ENCODE data around the gene CDH2.

CDH2 gene

DNA sequence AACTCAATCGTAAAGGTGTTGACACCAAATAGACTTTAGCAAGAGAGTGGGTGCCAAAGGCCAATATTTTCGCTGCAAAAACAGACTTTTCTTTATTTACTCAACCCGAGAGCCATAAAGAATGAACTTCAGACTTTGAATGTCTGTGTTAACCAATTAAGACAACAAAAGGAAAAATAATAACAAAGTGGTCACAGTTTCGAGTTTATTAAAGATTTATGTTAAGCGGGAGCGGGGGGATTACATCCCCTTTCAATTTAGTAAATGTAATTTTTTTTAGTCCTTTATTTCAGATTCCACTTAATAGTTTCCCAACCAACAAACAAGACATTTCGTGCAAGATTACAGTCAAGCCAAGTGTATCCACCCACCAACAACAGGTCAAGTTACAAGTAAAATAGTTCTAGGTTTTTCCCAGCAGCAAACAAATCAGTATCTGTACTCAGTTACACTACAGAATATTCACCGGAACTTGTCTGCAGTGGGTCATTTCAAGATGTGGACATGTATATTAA, 9.0 kb downstream of the CDH2 start:
- no peak for DNase-seq

GRCh38 chr18:28164771-28165483, 12.0 kb downstream of the CDH2 start:
- DNase-seq, result no peak

- no peak for DNase-seq
These were observed 13.6 kb downstream of the CDH2 start for GRCh38 chr18:28163201-28163775.

- no peak for DNase-seq
These were observed 15.0 kb downstream of the CDH2 start for GRCh38 chr18:28161608-28162599.

DNA sequence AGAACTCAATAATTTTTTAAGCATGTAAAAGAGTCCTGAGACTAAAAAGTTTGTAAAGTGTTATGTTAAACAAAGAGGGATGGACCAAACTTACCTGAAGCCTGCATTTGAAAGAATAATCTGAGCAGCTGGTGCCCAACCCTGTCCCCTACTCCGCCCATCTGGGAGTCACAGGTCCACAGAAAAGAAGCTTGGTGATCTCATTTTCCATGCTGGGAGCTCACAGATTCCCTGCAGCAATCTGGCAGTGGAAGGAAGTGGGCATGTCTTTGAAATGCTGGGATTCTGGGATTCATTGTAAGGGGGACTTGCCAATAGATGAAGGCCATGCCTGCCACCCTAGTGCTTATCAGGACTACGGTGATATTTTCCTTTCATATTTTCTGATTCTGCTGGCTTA, 17.9 kb downstream of the CDH2 start:
- DNase-seq, result no peak

DNA sequence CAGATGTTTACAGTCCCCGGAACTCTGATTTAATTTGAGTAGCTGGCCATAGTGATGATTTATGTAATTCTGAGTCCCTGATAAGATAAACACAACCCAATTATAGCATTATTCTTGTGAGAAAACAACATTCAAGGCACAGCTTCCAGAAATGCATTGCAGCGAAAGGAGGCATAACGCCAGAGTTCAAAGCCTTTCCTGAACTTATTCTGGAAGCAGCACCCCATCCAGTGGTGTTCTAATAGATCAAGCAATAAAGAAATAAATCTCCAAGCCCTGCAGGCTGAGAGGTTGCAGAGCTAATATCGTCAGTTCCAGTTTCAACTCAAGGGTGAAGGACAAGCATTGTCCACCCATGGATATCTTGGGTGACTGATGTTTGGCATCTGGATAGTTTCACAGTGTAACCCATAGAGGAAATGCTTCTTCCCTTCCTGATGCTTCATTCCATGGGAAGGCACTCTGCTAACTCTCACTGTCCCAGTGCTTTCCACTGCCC, 18.8 kb downstream of the CDH2 start:
- DNase-seq, result no peak

DNA sequence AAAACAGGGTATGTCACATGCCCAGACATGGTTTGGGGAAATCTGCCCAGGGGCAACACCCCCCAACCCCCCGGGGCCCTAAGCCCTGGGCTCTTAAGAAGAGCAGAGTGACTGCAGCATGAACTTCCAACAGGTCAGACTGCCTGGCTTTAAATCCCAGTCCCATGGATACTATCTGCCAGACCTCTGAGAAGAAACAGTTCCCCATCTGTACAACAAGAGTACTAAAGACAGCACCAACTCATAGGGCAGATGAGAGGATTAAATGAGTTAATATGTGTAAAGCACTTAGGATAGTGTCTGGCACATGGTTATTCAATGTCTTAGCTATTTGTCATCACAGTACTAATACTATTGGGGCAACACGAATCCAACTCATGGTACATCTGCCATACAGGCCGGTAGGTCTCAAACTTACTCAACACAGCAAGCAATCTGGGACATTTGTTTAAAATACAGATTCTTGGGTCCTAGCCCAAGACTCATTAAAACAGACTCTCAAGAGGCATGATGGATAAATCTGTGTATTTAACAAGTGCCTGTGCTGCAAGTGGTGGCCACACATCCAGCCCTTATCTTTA, 23.4 kb downstream of the CDH2 start:
- DNase-seq, result no peak

DNA sequence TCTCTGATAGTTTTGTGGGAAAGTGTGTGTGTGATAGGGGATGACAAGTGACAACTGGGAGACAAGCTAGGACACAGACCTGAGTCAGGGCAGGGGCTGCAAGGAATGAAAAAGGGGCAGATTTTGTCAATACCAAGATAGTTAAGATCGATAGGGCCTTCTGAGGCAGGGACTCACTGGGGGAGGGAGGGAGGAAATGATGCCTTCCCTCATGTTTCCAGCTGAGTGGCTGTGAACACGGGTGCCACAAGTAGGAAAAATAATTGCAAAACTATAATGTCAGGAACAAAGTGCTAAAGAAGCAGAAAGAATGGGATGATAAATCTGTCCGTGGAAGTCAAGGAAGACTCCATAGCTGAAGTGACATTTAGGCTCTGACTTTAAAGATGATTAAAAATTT, 24.2 kb downstream of the CDH2 start:
- DNase-seq, result no peak

DNA sequence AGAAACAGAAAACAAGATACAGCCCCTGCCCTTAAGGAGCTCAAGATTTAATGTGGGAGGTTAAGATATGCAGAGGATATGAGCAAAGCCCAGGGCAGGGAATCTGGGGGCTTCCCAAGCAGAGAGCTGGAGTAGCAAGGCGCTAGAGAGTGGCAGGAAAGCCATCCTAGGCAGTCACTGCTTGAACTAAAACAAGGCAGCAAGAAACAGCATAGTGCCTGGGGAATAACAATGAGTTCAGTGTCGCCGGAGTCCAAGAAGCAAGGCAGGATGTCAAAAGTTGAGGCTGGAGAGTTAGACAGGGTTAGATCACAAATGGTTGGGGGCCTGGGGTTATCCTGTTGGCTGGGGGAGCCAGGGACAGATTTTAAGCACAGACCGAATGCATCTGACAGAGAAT, 24.6 kb downstream of the CDH2 start:
- DNase-seq, result no peak

- DNase-seq, result no peak
These were observed 25.5 kb downstream of the CDH2 start for GRCh38 chr18:28151434-28151833.

DNA sequence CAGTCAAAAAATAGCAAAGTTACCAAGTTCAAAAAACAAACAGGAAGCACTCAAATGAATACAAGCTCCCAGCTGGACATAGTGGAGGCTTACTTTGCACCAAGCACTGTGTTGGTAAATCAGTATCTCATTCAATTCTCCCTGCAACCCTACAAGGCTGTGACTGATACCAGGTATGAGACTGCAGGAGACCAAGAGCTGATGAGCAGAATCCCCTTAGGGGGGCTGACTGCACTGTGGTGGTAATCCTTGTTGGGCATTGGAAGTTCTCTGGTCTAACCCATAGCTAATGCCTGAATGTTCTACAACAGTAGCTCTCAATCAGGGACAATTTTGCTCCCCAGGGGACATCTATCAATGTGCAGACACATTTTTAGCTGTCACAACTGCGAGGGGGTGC, 26.0 kb downstream of the CDH2 start:
- no peak for DNase-seq

- DNase-seq, result no peak
These were observed 27.0 kb downstream of the CDH2 start for GRCh38 chr18:28149810-28150420.

- DNase-seq, result no peak
These were observed 29.2 kb downstream of the CDH2 start for GRCh38 chr18:28147674-28148171.

- no peak for DNase-seq
These were observed 33.2 kb downstream of the CDH2 start for GRCh38 chr18:28143725-28144124.

DNA sequence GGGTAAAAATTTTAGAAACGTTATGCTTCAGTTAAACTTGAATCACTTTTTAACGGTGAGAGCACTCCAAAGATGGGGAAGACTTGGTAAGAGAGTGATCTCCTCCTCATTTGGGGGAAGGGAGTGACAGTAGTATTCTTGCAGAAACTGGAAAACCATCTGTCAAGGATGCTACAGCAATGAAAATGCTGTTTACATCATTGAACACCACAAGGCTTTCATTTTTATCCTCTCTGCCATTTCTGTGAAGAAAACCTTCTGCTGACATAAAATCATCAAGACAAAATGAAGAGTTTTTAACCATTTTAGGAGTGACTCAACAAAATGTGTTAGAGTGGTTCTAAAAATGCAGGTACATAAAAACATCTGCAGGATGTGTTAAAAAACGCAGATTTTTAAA, 38.1 kb downstream of the CDH2 start:
- DNase-seq, result no peak

DNA sequence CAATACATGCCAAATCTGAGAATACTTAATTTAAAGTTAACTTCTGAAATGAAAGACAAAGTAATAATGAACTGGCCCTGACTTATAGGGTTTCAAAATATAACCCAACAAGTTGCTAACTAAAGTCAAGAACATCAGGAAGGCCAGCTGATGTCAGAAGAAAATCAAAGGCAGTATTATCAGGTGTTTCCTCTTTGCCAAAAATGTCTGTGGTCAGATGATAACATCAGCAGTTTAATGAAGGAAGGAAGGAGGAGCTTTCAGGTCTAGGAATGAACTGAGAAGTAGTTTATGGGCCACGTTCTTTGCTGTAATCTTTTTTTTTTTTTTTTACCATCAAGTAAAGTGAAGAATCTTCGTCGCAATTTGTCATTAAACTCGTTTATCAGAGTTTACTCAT, 40.9 kb downstream of the CDH2 start:
- no peak for DNase-seq

- no peak for DNase-seq
These were observed 42.2 kb downstream of the CDH2 start for GRCh38 chr18:28134774-28135173.

DNA sequence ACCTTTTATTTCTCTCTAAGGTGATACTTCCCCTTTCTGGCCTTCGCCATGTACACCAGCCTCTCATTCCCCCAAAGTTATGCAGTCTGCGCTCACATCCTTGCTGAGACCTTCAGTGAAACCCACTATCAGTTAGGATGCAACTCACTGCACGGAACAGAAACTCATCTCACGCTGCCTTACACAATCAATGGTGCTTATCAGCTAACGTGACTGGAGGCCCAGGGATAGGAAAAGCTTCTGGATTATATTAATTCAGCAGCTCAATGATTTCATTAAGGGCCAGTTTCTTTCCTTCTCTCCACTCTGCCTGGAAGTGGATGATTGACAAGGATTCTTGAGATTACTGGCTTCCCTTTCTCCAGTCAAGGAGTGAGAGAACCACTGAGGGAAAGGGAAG, 44.8 kb downstream of the CDH2 start:
- no peak for DNase-seq

DNA sequence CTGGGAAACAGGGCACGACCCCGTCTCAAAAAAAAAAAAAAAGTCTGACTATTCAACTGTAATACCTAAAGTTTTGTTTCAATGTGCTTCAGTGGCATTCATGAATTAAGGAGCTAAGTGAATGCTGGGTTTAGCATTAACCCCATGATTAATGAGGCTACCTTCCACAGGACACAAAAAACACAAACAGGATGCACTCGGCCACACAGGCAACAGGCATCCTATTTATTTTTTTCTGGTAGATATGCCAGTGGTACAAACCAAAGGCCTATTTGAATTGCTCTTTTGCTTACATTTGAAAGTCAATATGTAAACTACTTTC, 48.3 kb downstream of the CDH2 start:
- DNase-seq, result no peak

DNA sequence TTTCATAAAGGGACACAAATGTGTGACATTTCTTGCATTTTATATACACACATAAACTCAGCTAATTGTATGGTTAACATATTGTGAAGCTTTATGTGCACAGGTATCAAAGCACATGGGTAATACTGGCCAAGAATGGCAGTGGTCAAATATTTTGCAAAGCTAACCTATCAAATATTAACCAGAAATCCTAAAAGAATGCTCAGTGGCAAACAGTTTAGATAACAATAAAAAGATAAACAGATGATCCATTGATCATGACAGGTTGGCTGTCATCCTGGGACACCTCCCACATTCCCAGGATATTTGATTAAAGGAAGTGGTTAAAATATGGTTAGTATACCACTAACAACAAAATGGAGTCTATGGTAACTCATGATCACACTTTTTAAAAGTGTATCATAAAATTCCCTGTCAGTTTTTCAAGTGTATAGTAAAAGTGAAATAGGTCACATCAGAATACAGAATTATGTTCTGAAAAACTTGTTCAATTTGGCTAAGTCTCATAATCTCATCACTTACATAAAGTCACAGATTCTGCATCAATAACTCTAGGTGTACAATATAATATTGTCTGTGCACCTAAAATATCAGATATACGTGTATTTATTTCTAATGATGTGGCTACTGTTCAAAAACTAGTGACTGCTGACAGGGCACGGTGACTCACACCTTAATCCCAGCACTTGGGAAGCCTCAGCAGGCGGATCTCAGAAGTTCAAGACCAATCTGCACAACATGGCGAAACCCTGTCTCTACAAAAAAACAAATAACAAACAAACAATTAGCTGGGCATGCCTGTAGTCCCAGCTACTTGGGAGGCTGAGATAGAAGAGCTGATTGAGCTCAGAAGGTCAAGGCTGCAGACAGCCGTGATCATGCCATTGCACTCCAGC, 48.9 kb downstream of the CDH2 start:
- DNase-seq, result no peak

GRCh38 chr18:28127228-28127627, 49.7 kb downstream of the CDH2 start:
- no peak for DNase-seq

All from NCI-H146 (cell line).